Caco-2 (cell line): ENCODE measurements around the gene ABCC4. TPM values are rescaled to one million over a fixed set of nuclear protein-coding genes. Genes with fewer than 3 reads are reported as not detected.

ENCODE experiments used
- BruUV-seq: library from RNA; stranded (reverse); fragments of 400-500 nt; replicated peaks from 2 replicates; lab custom pipeline; 2021; lab: Mats Ljungman, UMichigan
- CTCF ChIA-PET: fragments of 300-600 bp; sonication (Branson Sonifier 250); formaldehyde crosslinking; loops from one replicate; lab custom pipeline; 2022; ENCODE audit warnings: antibody characterized with exemption; lab: Charles Lee
- POLR2A ChIA-PET: fragments of 300-600 bp; sonication (Branson Sonifier 250); formaldehyde crosslinking; loops from one replicate; lab custom pipeline; 2022; ENCODE audit warnings: antibody characterized with exemption; lab: Charles Lee
- DNase-seq, 2 experiments: peaks; one replicate each; pipeline versions ENCODE4 v3.0.0 to v3.0.0-alpha.2; 2020 to 2022
- H3K27me3 ChIP-seq: replicated peaks from 2 replicates; pipeline ENCODE4 v1.6.0; 2011; ENCODE audit warnings: low read length; ENCODE audit not compliant: control insufficient read depth, insufficient read depth
- H3K36me3 ChIP-seq: 2 replicates; pipeline ENCODE4 v1.5.1; 2011; ENCODE audit warnings: low read length; ENCODE audit not compliant: control insufficient read depth, insufficient read depth
- H3K4me1 ChIP-seq: fragments of 250-450 bp; sonication (Bioruptor Pico); 2 replicates; pipeline ENCODE4 v1.5.1; 2020; ENCODE audit warnings: mild to moderate bottlenecking
- H3K4me3 ChIP-seq: 2 replicates; pipeline ENCODE4 v1.5.1; 2011; ENCODE audit warnings: low read depth, mild to moderate bottlenecking, control low read depth, low read length
- H3K9me3 ChIP-seq: fragments of 250-450 bp; sonication (Bioruptor Pico); 2 replicates; pipeline ENCODE4 v1.5.1; 2020; ENCODE audit warnings: mild to moderate bottlenecking, moderate library complexity
- H3K27ac Mint-ChIP-seq: one replicate; pipeline ENCODE4 v1.8.0; 2022; ENCODE audit warnings: mixed read lengths; ENCODE audit not compliant: unreplicated experiment
- H3K27me3 Mint-ChIP-seq: one replicate; pipeline ENCODE4 v1.8.0; 2022; ENCODE audit warnings: mixed read lengths; ENCODE audit not compliant: insufficient read depth, unreplicated experiment
- H3K36me3 Mint-ChIP-seq: one replicate; pipeline ENCODE4 v1.8.0; 2022; ENCODE audit warnings: mild to moderate bottlenecking, mixed read lengths; ENCODE audit not compliant: insufficient read depth, unreplicated experiment
- H3K4me1 Mint-ChIP-seq: one replicate; pipeline ENCODE4 v1.8.0; 2022; ENCODE audit warnings: low read depth, mixed read lengths; ENCODE audit not compliant: unreplicated experiment
- H3K4me3 Mint-ChIP-seq: one replicate; pipeline ENCODE4 v1.8.0; 2022; ENCODE audit warnings: mild to moderate bottlenecking, moderate library complexity, mixed read lengths; ENCODE audit not compliant: unreplicated experiment
- H3K9me3 Mint-ChIP-seq: one replicate; pipeline ENCODE4 v1.8.0; 2022; ENCODE audit warnings: mixed read lengths; ENCODE audit not compliant: unreplicated experiment
- CTCF ChIP-seq, 2 experiments: fragments of 200-600 bp in 1 of 2; IDR thresholded peaks; 1 replicate in 1 of 2; 2 replicates in 1 of 2; pipeline versions ENCODE4 v1.5.1 to v1.8.0; 2011 to 2022; ENCODE audit warnings: antibody characterized with exemption in 1 of 2, control low read depth in 1 of 2, inconsistent platforms in 1 of 2, low read depth in 1 of 2, low read length in 1 of 2, mild to moderate bottlenecking in 1 of 2, moderate library complexity in 1 of 2; ENCODE audit not compliant: insufficient read depth in 1 of 2, severe bottlenecking in 1 of 2, unreplicated experiment in 1 of 2
- intact Hi-C: fragments of 100-400 bp; cut with micrococcal nuclease; formaldehyde crosslinking; loops from one replicate; pipeline ENCODE4 v1.10.0; 2022; ENCODE audit not compliant: unreplicated experiment
- total RNA-seq: library from RNA; stranded (reverse); gene quantifications from 2 replicates; pipeline ENCODE4 v1.2.3, GENCODE V29; 2022

The ABCC4 gene
- total RNA-seq, 1 experiment from 2014 or later: 51.9 TPM

DNA sequence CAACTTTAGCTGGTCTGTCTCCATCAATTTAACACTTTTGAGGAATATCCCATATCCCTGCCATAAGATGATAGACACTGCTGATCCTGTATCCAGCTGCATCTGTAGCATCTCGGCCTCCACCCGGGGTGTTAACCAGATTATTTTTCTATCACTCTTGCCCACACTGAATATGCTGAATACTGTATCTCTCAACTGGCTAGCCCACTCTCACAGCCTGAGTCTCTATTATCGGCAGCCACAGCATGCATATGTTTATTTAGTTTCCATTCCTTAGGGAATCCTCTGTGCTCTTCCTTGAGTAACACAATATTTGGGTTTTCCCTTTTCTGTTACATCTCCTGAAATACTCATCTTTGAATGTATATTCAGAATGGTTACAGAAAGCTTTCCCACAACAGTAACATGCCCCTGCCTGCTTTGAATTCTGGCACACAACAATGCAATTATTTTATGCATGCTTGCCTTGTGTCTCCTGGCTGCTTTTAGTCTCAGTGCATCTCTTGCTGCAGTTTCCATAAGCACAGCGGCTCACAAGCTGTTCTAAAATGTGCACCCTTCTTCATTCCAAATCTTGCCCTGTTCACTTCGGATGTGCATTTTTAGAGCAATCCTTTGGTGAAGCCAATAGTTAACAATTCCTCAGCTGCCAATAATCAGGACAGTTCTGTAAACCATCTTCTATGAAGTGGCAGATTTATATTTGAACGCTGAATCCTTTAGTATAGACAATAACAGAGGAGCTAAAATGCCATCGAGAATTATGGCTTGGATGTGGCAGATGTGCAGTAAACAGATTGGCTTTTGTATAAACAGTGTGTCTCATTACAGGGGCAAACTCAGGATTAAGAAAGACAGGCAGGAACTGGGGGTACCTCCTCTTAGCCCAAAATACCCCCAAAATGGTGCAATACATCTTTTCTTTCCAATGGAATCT, 327.0 kb downstream of the ABCC4 start:
- peaks cover 17% of the 10 kb centered on the region for H3K27me3 Mint-ChIP-seq
- ChIA-PET CTCF (no interaction called here), POLR2A (no interaction called here)
- BruUV-seq: no TSS peak
- H3K36me3 Mint-ChIP-seq: no peaks in the 10 kb centered on the region
- no peaks in the 10 kb centered on the region for H3K4me1 Mint-ChIP-seq
- intact Hi-C loops: no loop called here
- Histone ChIP-seq H3K9me3 (no peaks in the 10 kb centered on the region), H3K36me3 (no peaks in the 10 kb centered on the region), H3K4me3 (no peak overlapping the region), H3K4me1 (no peaks in the 10 kb centered on the region), H3K27me3 (no peaks in the 10 kb centered on the region; the same call in 1 of the 2 replicates)
- DNase-seq: no peak
- TF ChIP-seq CTCF (IDR thresholded peaks at IDR 0.05; ENCODE audit: insufficient read depth in 1 of 2, low read depth in 1 of 2, low read length in 1 of 2, severe bottlenecking in 1 of 2, unreplicated experiment in 1 of 2): no peak
- H3K27ac Mint-ChIP-seq: no peak overlapping the region
- H3K4me3 Mint-ChIP-seq: no peak overlapping the region
- H3K9me3 Mint-ChIP-seq: no peaks in the 10 kb centered on the region

- ChIA-PET CTCF (interaction anchor here (1.1 kb wide), 1 partner anchor 16 kb away, joined by 3 read pairs; no protein-coding TSS in a partner anchor), POLR2A (no interaction called here)
- Mint-ChIP-seq H3K4me3 (no peak overlapping the region), H3K36me3 (no peaks in the 10 kb centered on the region), H3K4me1 (no peaks in the 10 kb centered on the region), H3K9me3 (no peaks in the 10 kb centered on the region), H3K27me3 (peaks cover 15% of the 10 kb centered on the region), H3K27ac (no peak overlapping the region)
- BruUV-seq: no TSS peak
- H3K4me1 ChIP-seq: no peaks in the 10 kb centered on the region
- H3K36me3 ChIP-seq: no peaks in the 10 kb centered on the region
- no peak for TF ChIP-seq CTCF (IDR thresholded peaks at IDR 0.05; ENCODE audit: insufficient read depth in 1 of 2, low read depth in 1 of 2, low read length in 1 of 2, severe bottlenecking in 1 of 2, unreplicated experiment in 1 of 2)
- intact Hi-C loops: no loop called here
- no peak for DNase-seq
- no peaks in the 10 kb centered on the region for H3K9me3 ChIP-seq
- no peaks in the 10 kb centered on the region; the same call in none of the 2 replicates for H3K27me3 ChIP-seq
- H3K4me3 ChIP-seq: no peak overlapping the region
Measured at GRCh38 chr13:94972262-94972661, 329.0 kb downstream of the ABCC4 start.
